Immature natural killer cell (primary cell): ENCODE measurements around the gene SCEL. TPM values are rescaled to one million over a fixed set of nuclear protein-coding genes. Genes with fewer than 3 reads are reported as not detected.

Experiments used
- DNase-seq, 3 donors: peaks; one replicate each; pipeline ENCODE4 v3.0.0; 2022; ENCODE audit warnings: mixed read lengths in 1 of 3
- H3K27ac Mint-ChIP-seq, 6 donors: one replicate each; pipeline ENCODE4 v1.8.0; 2020; ENCODE audit warnings: mixed read lengths in 6 of 6, mild to moderate bottlenecking in 5 of 6, inconsistent platforms in 4 of 6, moderate library complexity in 3 of 6
- H3K27me3 Mint-ChIP-seq, 3 donors: one replicate each; pipeline ENCODE4 v1.8.0; 2020 to 2021; ENCODE audit warnings: low read depth in 3 of 3, mild to moderate bottlenecking in 3 of 3, mixed read lengths in 3 of 3, moderate library complexity in 3 of 3, inconsistent platforms in 1 of 3
- H3K36me3 Mint-ChIP-seq, 3 donors: one replicate each; pipeline ENCODE4 v1.8.0; 2020; ENCODE audit warnings: mixed read lengths in 3 of 3, inconsistent platforms in 2 of 3, mild to moderate bottlenecking in 2 of 3
- H3K4me1 Mint-ChIP-seq, 2 donors: one replicate each; pipeline ENCODE4 v1.8.0; 2020; ENCODE audit warnings: inconsistent platforms in 2 of 2, mild to moderate bottlenecking in 2 of 2, mixed read lengths in 2 of 2, moderate library complexity in 1 of 2
- H3K4me3 Mint-ChIP-seq, 5 donors: one replicate each; pipeline ENCODE4 v1.8.0; 2020; ENCODE audit warnings: mild to moderate bottlenecking in 5 of 5, mixed read lengths in 5 of 5, inconsistent platforms in 3 of 5, moderate library complexity in 3 of 5
- H3K9me3 Mint-ChIP-seq, 6 donors: one replicate each; pipeline ENCODE4 v1.8.0; 2020; ENCODE audit warnings: mild to moderate bottlenecking in 6 of 6, mixed read lengths in 6 of 6, inconsistent platforms in 4 of 6, moderate library complexity in 3 of 6
- polyA plus RNA-seq, 3 donors: library from polyadenylated mRNA; unstranded; fragments of 300-500 nt; fragmentation: Illumina TruSeq; gene quantifications; one replicate each; pipeline ENCODE4 v1.2.3, GENCODE V29; 2021

SCEL gene, protein sequence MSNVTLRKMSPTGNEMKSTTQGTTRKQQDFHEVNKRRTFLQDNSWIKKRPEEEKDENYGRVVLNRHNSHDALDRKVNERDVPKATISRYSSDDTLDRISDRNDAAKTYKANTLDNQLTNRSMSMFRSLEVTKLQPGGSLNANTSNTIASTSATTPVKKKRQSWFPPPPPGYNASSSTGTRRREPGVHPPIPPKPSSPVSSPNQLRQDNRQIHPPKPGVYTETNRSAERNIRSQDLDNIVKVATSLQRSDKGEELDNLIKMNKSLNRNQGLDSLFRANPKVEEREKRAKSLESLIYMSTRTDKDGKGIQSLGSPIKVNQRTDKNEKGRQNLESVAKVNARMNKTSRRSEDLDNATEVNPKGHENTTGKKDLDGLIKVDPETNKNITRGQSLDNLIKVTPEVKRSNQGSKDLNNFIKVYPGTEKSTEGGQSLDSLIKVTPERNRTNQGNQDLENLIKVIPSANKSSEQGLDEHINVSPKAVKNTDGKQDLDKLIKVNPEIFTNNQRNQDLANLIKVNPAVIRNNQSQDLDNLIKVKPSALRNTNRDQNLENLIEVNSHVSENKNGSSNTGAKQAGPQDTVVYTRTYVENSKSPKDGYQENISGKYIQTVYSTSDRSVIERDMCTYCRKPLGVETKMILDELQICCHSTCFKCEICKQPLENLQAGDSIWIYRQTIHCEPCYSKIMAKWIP
- polyA plus RNA-seq: not detected

- Mint-ChIP-seq H3K9me3 (no peaks in the 10 kb centered on the region), H3K4me3 (no peak within 1 kb of the TSS), H3K27ac (no peak within 1 kb of the TSS), H3K27me3 (peaks cover 0 to 4% (median 1%) of the 10 kb centered on the region in 3 donors), H3K4me1 (no peaks in the 10 kb centered on the region), H3K36me3 (no peaks in the 10 kb centered on the region)
- no peak for DNase-seq
Observed at GRCh38 chr13:77535448-77535847, at the start of gene SCEL. SCEL (plus strand) TSS chr13:77535706; CDS start chr13:77555876, 20,170 bp downstream.

DNA sequence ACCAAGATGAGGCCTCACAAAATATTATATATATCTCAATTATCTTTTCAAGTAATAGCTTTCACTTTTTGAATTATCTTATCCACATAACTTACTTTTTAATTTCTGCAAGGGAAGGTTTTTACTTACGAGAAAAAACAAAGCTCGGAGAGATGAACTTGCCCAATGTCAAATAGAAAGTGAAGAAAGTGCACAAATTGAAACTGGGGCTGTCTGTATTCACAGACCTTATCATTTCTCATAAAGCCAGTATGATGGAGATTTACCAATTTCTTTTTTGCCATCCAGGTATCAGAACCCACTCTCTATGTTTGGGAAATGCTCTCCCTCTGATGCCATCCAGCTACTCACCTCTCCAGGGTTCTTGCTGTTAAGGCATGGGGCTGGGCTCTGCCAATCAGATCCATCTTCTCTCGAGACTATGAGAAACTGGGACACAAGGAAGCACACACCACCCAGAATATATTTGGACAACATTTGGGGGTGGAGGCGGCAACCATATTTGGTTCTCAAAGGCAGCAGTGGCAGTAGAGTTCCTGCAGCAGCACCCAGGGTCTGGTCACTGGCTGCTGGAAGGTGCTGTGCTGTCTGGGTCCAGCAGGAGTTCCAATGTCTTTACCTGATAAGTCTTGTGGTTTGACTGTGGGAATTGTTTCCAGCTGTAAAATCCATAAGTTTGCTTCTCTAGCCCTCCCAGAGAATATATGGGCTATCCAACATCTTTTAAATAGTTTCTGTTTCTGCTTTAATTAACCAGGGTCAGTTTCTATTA, 45.8 kb upstream of the SCEL start:
- Mint-ChIP-seq H3K9me3 (no peaks in the 10 kb centered on the region), H3K4me1 (no peaks in the 10 kb centered on the region), H3K27ac (no peak overlapping the region), H3K36me3 (no peaks in the 10 kb centered on the region), H3K27me3 (peaks cover 3 to 8% (median 4%) of the 10 kb centered on the region in 3 donors), H3K4me3 (no peak overlapping the region)
- no peak for DNase-seq

- Mint-ChIP-seq H3K4me1 (no peaks in the 10 kb centered on the region), H3K36me3 (no peaks in the 10 kb centered on the region), H3K27me3 (peaks cover 3 to 6% (median 4%) of the 10 kb centered on the region in 3 donors), H3K9me3 (no peaks in the 10 kb centered on the region), H3K4me3 (no peak overlapping the region), H3K27ac (no peak overlapping the region)
- no peak for DNase-seq
Observed at GRCh38 chr13:77492982-77493381, 42.5 kb upstream of the SCEL start.

DNA sequence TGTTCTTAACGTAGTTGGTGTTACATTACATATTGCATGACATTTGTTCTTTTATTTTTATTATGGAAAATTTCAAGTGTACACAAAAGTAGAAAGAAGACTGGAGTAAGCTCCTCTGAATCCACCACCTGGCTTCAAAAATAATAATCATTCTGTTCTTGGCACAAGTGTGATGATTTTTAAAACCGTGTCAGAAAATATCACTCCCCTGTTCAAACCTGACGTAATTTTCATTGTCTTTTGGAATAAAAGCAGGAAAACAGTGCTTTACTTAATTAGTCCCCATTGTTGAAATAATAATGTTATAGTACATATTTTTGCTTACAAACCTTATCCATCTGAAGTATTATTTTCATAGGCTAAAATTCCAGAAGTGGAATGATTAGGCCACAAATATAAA, 41.3 kb upstream of the SCEL start:
- Mint-ChIP-seq H3K4me3 (no peak overlapping the region), H3K36me3 (no peaks in the 10 kb centered on the region), H3K27me3 (peaks cover 3 to 7% (median 5%) of the 10 kb centered on the region in 3 donors), H3K4me1 (no peaks in the 10 kb centered on the region), H3K9me3 (no peaks in the 10 kb centered on the region), H3K27ac (no peak overlapping the region)
- no peak for DNase-seq

GRCh38 chr13:77497350-77497749, 38.2 kb upstream of the SCEL start:
- H3K9me3 Mint-ChIP-seq: no peaks in the 10 kb centered on the region
- H3K4me1 Mint-ChIP-seq: no peaks in the 10 kb centered on the region
- no peaks in the 10 kb centered on the region for H3K36me3 Mint-ChIP-seq
- no peak for DNase-seq
- no peak overlapping the region for H3K27ac Mint-ChIP-seq
- H3K27me3 Mint-ChIP-seq: peaks cover 2 to 6% (median 5%) of the 10 kb centered on the region in 3 donors
- H3K4me3 Mint-ChIP-seq: no peak overlapping the region

GRCh38 chr13:77497835-77498234, 37.7 kb upstream of the SCEL start:
- Mint-ChIP-seq H3K36me3 (no peaks in the 10 kb centered on the region), H3K4me1 (no peaks in the 10 kb centered on the region), H3K9me3 (no peaks in the 10 kb centered on the region), H3K27me3 (peaks cover 2 to 6% (median 5%) of the 10 kb centered on the region in 3 donors), H3K4me3 (no peak overlapping the region), H3K27ac (no peak overlapping the region)
- no peak for DNase-seq

GRCh38 chr13:77502104-77502720, 33.3 kb upstream of the SCEL start:
- Mint-ChIP-seq H3K4me3 (no peak overlapping the region), H3K36me3 (no peaks in the 10 kb centered on the region)

DNA sequence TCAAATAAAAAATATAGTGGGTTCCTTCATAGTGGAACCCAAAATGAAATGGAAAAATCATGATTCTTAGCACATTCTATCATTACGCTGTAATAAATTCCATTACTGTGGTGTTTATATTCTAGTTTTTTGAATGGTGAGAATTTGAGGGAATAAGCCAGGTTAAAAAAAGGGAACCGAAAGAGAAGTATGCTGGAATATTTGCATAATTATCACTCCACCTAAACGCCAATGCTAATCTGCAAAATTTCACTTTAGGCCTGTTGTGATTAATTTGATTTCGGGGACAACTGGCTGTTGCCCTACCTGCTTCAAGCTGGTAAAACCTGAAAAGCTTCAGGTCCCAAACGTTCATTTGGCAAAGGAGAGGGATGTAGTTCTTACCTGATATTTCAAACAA, 32.1 kb upstream of the SCEL start:
- H3K4me1 Mint-ChIP-seq: no peaks in the 10 kb centered on the region
- DNase-seq: no peak
- H3K9me3 Mint-ChIP-seq: no peaks in the 10 kb centered on the region
- no peaks in the 10 kb centered on the region for H3K36me3 Mint-ChIP-seq
- H3K27me3 Mint-ChIP-seq: peaks cover 0 to 3% (median 2%) of the 10 kb centered on the region in 3 donors
- no peak overlapping the region for H3K4me3 Mint-ChIP-seq
- H3K27ac Mint-ChIP-seq: no peak overlapping the region

More at GRCh38 chr13:77502104-77502720, 33.3 kb upstream of the SCEL start:
- Mint-ChIP-seq H3K4me1 (no peaks in the 10 kb centered on the region), H3K27ac (no peak overlapping the region), H3K9me3 (no peaks in the 10 kb centered on the region), H3K27me3 (peaks cover 2 to 6% (median 2%) of the 10 kb centered on the region in 3 donors)
- no peak for DNase-seq

DNA sequence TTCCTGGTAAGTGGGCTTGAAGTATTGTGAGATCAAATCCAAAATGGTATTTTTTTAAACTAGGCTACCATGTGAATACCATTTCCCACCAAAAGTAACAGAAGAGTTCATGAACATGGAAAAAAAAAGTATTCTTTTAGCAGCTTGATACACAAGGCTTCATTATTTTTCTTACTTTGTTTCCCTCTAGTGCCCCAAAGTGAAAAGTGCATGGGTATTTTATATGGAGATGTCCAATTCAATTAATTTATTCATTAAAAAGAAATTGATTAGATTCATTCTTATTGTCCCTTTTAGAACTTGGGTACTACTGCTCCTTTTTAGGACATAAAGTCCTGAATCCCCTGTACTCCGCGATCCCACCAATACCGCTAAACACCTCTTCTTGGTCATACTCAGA, 28.6 kb upstream of the SCEL start:
- Mint-ChIP-seq H3K4me1 (no peaks in the 10 kb centered on the region), H3K27ac (no peak overlapping the region), H3K4me3 (no peak overlapping the region), H3K36me3 (no peaks in the 10 kb centered on the region), H3K9me3 (no peaks in the 10 kb centered on the region), H3K27me3 (peaks cover 0 to 5% (median 2%) of the 10 kb centered on the region in 3 donors)
- DNase-seq: no peak

- Mint-ChIP-seq H3K36me3 (no peaks in the 10 kb centered on the region), H3K27ac (no peak overlapping the region), H3K4me3 (no peak overlapping the region), H3K4me1 (no peaks in the 10 kb centered on the region), H3K27me3 (peaks cover 0 to 5% (median 0%) of the 10 kb centered on the region in 3 donors), H3K9me3 (no peaks in the 10 kb centered on the region)
- DNase-seq: no peak
Observed at GRCh38 chr13:77507931-77508776, 27.4 kb upstream of the SCEL start.

DNA sequence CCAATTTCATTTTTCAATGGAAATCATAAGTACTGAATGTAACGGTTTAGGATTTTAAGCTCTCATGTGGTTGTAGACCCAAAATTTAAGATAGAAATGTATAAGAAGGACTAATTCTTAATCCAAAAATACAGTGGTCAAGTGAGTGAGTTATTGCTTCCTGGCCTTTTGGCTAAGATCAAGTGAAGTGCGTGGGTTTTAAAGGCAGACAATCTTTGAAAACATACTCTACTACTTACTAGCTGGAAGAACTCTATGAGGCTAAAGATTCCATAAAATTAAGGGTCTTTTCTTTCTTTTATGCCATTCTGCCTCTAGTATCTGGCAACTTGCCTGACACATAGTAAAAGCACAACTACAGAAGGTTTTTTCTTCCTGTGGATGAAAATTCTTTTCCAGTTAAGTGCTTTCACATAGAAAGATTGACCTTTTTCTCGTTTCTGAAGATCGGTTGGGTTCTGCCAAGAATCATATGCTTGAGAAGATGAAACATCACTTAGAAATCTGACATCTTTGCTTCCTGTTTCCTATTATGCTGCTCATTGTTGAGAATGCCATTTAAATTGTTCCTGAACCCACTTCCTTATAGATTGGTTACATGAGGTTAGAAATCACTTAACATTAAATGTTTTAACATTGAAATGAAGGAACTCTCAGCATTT, 26.4 kb upstream of the SCEL start:
- Mint-ChIP-seq H3K36me3 (no peaks in the 10 kb centered on the region), H3K4me1 (no peaks in the 10 kb centered on the region), H3K9me3 (no peaks in the 10 kb centered on the region), H3K27me3 (peaks cover 0 to 5% (median 0%) of the 10 kb centered on the region in 3 donors), H3K27ac (no peak overlapping the region), H3K4me3 (no peak overlapping the region)
- no peak for DNase-seq

DNA sequence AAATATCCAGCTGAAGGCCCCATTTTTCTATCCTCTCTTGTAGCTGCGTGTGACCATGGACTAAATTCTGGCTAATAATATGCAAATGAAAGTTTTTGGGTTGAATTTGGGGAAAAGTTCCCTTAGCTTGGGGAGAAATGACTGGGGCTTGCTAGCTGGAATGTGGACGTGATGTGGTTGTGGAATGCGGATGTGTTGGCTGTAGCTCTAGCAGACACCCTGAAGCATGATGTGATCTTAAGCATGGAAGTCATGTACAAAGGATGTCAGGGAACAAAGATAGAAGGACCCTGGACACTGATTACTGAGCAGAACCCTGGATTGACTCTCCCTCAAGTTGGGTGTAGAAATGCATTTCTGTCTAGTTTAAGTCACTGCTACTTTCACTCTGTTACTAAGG, 25.4 kb upstream of the SCEL start:
- Mint-ChIP-seq H3K4me1 (no peaks in the 10 kb centered on the region), H3K9me3 (no peaks in the 10 kb centered on the region), H3K27ac (no peak overlapping the region), H3K27me3 (peaks cover 0 to 5% (median 0%) of the 10 kb centered on the region in 3 donors), H3K4me3 (no peak overlapping the region), H3K36me3 (no peaks in the 10 kb centered on the region)
- no peak for DNase-seq
